ENCODE data around the gene RGS14.

Gene RGS14, protein sequence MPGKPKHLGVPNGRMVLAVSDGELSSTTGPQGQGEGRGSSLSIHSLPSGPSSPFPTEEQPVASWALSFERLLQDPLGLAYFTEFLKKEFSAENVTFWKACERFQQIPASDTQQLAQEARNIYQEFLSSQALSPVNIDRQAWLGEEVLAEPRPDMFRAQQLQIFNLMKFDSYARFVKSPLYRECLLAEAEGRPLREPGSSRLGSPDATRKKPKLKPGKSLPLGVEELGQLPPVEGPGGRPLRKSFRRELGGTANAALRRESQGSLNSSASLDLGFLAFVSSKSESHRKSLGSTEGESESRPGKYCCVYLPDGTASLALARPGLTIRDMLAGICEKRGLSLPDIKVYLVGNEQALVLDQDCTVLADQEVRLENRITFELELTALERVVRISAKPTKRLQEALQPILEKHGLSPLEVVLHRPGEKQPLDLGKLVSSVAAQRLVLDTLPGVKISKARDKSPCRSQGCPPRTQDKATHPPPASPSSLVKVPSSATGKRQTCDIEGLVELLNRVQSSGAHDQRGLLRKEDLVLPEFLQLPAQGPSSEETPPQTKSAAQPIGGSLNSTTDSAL

DNA sequence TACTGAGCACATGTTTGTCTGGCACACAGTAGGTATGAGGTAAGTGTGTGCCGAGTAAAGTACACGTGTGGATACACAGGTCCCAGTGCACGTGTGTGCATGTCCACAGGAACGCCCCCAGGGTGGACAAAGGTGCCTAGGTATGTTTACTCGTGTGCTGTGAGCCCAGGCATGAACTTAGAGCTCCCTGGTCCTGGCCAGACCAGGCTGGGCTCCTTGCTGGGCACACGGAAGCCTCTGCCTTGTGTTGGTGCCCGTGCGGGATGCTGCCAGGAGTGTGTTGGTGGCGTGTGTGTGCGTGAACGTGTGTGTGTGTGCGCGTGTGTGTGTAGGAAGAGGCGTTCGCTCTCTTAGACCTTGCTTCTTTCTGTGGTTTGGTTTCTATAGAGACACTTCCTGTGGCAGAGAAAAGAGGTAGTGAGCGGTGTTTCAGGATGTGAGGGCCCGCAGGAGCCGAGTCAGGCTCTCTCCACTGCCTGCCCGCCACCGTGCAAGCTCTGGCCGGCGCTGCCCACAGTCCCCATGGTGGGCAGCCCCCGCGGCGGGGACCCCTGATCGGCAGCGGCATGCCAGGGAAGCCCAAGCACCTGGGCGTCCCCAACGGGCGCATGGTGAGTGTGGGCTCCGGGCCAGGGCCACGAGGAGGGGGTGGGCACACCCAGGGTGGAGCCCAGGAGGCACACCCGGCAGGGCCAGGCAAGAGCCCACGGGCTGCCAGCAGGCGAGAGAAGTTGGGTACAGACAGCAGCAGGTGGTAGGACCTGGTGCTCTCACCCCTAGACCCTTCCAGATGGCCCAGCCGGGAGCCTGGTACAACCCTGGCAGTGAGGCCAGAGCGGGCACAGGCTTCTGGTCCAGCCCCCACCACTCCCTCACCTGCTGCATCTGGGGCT lies at the start of gene RGS14:
Gene RGS14 (plus strand): TSS at position 466 of the 893 bp plus-strand sequence. CDS start 101 bp downstream, at position 567.
- H3K27ac ChIP-seq, result no peak within 1 kb of the TSS
- no peak for DNase-seq (ENCODE audit: low read depth, low spot score)

- no peak for DNase-seq (ENCODE audit: low read depth, low spot score)
- H3K27ac ChIP-seq, result no peak overlapping the region
Measured at GRCh38 chr5:177308740-177309139, 49.0 kb upstream of the RGS14 start.

DNA sequence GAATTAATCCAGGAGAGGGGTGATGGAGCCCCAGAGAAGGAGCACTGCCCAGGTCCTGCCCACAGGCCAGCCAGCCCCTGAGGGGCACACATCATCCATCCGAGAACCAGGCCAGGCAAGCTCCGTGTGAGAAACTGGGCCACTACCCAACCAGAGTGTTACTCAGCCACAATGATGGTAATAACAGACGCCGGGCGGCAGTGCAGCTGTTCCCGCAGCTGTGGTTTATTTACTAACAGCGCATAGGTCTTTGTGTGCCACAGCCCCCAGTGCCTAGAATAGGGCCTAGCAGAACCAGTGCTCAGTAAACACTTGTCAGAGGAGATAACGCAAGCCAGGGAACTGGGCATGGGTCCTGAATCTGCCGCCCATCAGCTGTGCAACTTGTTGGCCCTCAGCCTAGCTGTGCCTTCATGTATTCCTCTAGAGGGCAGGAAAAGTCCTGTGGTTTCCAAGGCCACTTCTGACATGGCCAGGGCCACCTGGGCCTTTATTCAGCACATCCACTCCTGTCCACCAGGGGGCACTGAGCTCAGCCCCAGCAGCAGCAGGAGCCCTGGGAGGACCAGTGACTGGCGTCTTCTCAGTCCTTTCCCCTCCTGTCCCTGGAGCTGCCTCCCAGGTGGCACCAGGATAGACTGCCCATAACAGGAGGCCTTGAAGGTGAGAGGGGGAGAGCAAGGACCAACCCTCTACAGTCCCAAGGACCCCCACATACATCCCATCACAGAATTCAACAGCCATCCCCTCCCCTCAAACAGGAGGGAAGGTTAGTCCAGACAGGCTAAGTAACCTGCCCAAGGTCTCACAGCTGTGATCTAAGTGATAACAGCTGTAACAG lies 48.2 kb upstream of the RGS14 start:
- no peak overlapping the region for H3K27ac ChIP-seq
- DNase-seq (ENCODE audit: low read depth, low spot score), result no peak

DNA sequence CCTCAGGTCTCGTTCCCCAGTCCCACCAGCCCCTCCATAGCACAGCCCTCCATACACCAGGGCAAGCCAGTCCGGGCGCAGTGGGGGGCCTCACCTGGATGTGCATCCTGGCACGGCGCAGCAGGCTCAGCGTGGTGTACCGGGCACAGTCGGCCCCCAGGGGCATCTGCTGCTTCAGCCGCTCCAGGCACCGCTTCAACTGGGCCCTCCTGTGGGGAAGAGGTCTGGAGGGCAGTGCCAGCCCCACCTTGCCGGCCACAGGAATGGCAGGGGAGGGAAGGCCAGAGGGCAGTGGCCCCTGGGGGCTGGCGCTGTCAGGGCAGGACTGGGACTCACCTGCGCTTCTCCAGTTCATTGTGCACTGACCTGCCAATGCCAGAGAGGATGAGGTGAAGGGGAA lies 47.4 kb upstream of the RGS14 start:
- no peak overlapping the region for H3K27ac ChIP-seq
- DNase-seq (ENCODE audit: low read depth, low spot score), result no peak

- no peak for DNase-seq (ENCODE audit: low read depth, low spot score)
- H3K27ac ChIP-seq, result no peak overlapping the region
Measured at GRCh38 chr5:177310757-177311391, 46.9 kb upstream of the RGS14 start.

DNA sequence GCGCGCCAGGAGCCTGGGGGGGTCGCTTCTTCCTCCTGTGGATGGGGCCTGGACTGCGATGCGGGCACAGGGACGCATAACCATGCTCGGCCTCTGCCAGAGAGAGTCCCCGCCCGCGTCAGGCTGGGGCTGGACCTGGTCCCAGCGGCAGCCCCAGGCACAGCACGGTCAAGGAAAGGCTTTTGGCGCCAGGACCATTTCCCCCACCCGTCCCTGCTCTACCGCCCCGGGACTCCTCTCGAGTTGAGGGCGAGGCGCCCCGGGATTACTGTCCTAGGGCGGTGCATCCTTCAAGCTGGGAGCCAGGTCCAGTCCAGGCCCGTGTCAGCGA lies 46.4 kb upstream of the RGS14 start:
- no peak overlapping the region for H3K27ac ChIP-seq
- no peak for DNase-seq (ENCODE audit: low read depth, low spot score)

DNA sequence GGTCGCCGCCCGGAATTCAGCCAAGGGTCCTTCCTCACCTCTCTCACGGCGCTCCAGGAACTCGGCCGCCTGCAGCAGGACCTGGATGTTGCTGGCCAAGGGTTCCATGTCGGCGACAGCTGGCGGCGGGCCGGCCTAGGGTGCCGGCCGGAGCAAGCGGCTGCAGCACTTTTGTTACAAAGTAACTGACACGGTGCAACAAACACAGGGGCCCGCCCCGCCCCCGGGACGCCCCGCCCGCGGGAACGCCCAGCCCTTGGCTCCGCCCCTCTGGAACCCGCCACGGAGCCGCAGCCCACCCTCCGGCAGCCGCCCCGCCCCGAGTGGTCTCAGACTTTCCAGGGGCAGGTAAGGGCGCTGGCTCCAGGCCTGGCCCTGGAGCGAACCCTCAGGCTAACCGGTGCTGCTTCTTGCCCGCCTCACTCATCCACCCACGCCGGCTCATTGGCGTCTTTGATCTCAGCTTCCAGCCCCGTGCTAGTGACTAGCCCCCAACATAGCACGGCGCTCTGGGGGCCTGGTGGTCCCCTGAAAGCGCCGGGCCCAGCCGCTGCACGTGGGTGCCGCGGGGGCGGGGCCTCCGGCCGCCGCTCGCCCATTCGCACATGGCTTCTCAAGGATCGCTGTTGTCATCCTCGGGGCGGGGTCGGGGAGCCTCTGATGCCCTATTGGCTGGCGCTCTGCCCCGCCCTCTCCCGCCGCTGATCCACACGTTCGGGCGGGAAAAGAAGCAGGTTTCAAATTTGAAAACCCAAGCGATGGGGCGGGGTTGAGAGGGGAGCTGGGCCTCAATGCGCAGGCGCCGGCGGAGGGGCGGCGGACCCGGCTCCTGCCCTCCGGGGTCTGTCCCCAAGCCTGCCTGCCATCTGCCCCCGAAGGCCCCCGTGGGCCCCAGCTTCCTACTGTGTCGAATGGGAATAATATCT lies 45.7 kb upstream of the RGS14 start, which contains the start of gene MXD3:
Gene MXD3 (minus strand): TSS at position 176 of the 926 bp plus-strand sequence. CDS start 68 bp downstream, at position 108.
- H3K27ac ChIP-seq, result no peak within 1 kb of the TSS

DNA sequence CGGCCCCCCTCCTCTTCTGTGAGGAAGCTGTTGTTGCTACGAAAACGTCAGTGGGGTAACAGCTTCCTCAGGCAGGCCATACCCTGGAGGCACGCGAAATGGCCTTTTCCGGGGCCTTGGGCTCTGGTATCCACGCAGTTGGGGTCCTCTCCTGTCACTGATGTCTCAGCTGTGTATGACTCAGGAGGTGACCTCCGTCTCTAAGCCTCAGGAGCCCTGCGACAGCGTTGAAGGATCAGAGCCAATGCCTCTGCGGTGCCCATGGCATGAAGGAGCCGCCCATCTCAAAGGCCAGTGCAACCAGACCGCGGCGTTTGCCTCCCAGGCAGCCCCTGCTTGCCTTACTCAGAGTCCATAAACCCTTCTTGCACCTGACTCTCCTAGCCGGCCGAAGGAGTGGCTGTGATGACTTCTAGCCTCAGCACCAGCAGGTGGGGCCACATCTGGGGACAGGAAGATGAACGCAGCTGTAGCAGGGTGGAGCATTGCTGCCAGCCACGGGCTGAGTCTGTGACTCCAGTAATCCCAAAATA lies 45.0 kb upstream of the RGS14 start:
- DNase-seq (ENCODE audit: low read depth, low spot score), result no peak
- no peak overlapping the region for H3K27ac ChIP-seq

More for the DNA sequence above, 45.7 kb upstream of the RGS14 start, which contains the start of gene MXD3:
- DNase-seq (ENCODE audit: low read depth, low spot score), result no peak

DNA sequence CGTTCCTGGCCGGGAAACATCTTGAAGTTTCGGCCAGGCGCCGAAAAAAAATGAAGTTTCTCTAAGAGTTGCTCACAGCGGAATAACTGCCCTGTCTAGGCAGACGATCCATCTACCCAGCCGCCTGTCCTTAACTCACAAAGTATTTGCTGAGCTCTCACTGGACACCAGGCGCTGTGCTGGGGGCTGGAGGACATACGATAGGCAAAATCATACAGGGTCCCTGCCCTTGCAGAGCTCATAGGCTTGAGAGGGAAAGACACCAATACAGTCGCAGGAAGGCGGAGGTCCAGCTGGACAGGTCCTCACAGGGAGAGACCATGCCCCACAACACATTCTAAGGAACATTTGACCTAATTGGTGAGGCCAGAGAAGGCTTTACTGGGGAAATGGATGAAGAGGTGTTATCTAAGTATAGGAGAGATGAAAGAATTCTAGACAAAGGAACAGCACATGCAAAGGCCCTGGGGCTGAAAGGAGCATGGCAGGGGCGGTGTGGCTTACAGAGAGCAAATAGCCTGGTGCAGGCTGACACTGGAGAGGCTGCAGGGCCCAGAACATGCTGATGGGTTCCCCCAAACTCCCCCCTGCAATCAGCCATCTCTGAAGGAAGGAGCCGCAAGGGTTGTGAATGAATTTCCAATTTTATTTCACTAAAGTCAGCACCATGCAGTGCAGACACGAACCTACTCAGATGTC lies 44.0 kb upstream of the RGS14 start:
- H3K27ac ChIP-seq, result no peak overlapping the region
- DNase-seq (ENCODE audit: low read depth, low spot score), result no peak

DNA sequence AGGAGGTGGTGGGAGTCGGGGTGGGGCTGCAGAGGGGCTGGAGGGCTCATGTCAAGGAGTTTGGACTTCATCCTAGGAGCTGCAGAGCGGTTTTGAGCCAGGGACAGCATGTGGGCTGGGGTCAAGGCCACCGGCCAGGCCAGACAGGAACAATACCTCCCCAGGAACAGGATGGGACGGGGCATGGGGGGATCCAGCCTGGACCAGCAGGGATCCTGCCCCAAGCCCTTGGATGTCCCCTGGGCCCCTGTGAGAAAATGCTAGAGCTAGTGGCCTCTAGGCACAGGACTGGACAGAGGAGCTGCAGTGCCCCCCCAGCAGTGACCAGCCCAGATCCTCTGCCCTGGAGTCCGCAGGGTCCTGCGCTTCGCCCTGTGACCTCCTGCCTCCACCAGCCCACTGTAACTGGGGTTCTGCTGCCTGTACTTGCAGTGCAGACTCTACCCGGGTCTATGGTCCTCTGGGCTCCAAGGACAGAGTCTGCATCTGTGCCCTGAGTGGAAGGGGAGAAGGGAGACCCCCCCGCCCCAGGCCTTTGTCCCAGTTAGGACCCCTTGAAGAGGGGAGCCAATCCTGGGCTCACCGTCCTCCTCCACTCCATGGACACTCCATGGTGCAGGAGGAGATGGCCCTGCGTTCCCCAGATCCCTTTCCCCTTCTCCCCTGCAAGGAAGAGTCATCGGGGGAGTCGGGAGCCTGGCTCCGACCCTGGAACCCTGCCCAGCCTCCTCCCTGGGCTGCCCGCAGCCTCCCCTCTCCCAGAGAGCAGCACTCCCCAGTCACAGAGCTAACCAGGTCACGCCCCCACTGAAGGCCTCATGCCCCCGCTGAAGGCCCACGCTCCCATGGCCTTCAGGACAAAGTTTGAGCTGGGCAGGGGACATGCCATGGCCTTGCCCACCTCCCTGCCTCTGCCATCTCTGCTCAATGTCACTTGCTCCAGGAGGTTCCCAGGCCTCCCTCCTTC lies 43.1 kb upstream of the RGS14 start:
- no peak overlapping the region for H3K27ac ChIP-seq
- DNase-seq (ENCODE audit: low read depth, low spot score), result no peak

- no peak overlapping the region for H3K27ac ChIP-seq
- DNase-seq (ENCODE audit: low read depth, low spot score), result no peak
Measured at GRCh38 chr5:177315411-177315810, 42.3 kb upstream of the RGS14 start.

GRCh38 chr5:177316005-177316404 lies 41.7 kb upstream of the RGS14 start:
- H3K27ac ChIP-seq, result no peak overlapping the region
- DNase-seq (ENCODE audit: low read depth, low spot score), result no peak

DNA sequence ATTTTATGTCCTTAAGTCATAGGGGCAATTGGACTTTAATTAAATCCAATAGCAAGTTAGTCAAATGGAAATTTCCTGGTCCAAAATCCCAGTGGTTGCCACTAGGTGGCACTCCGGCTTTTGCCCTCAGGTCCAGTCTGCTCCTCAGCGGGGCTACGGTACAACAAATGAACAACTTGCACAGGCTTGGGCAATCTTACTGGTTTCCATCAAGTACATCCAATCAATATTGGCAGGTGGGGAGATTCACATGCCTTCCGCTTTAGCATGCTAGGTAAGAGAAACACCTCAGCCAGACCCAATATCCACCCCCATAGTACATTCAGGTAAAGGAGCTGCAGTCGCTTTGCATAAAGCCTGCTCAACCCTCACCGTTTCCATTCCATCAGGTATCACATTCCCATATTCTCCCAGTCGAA lies 39.8 kb upstream of the RGS14 start:
- H3K27ac ChIP-seq, result no peak overlapping the region
- no peak for DNase-seq (ENCODE audit: low read depth, low spot score)

GRCh38 chr5:177319913-177320588 lies 37.7 kb upstream of the RGS14 start:
- no peak overlapping the region for H3K27ac ChIP-seq
- DNase-seq (ENCODE audit: low read depth, low spot score), result no peak

DNA sequence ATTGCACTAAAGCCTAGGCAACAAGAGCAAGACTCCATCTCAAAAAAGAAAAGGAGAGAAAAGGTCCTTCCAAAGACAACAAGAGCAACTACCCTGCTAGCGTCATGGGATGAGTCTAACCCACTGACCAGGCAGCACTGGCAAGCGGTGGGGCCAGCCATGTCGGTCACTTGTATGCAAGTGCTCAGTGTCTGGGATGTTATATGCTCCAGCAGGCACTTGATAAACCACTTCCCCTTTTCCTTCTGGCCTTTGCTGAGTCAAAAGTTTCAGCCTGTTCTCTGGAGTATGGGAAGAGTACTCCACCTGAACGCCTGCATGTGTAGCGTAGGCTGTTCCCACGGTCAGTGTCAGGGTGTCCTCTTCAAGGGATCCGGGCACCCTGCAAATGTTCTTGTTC lies 36.8 kb upstream of the RGS14 start:
- DNase-seq (ENCODE audit: low read depth, low spot score), result no peak
- no peak overlapping the region for H3K27ac ChIP-seq

- H3K27ac ChIP-seq, result no peak overlapping the region
- DNase-seq (ENCODE audit: low read depth, low spot score), result no peak
Measured at GRCh38 chr5:177325868-177326381, 31.8 kb upstream of the RGS14 start.
